ENCODE results near the gene ADSL.

Gene ADSL

GRCh38 chr22:40328546-40329456, 17.5 kb upstream of the ADSL start:
- Histone ChIP-seq H3K36me3 (ENCODE audit: insufficient read depth, low read length) (peaks cover 41% of the 10 kb centered on the region), H3K4me2 (ENCODE audit: insufficient read depth, low read length) (no peak overlapping the region), H3K9ac (ENCODE audit: low read depth, low read length) (no peak overlapping the region), H3K4me1 (ENCODE audit: insufficient read depth, low read length) (peaks cover 15% of the 10 kb centered on the region), H3K4me3 (ENCODE audit: low read depth in 1 of 2, low read length in 2 of 2) (no peak overlapping the region), H3K27me3 (ENCODE audit: insufficient read depth, low read length, poor library complexity) (no peaks in the 10 kb centered on the region), H4K20me1 (ENCODE audit: insufficient read depth, low read length) (no peaks in the 10 kb centered on the region), H3K9me3 (ENCODE audit: insufficient read depth, low read length, severe bottlenecking) (no peaks in the 10 kb centered on the region), H2AFZ (ENCODE audit: low read depth, low read length) (no peak overlapping the region), H3K27ac (ENCODE audit: low read length) (no peak overlapping the region), H3K79me2 (ENCODE audit: insufficient read depth, low read length) (no peaks in the 10 kb centered on the region)
- ATAC-seq (ENCODE audit: insufficient read depth, low read depth) (no peak), DNase-seq (no peak)
- TF ChIP-seq EZH2 (IDR thresholded peaks at IDR 0.05; ENCODE audit: borderline replicate concordance, low read depth, low read length, severe bottlenecking) = no peak
- no peak for TF ChIP-seq CTCF (IDR thresholded peaks at IDR 0.05; ENCODE audit: borderline replicate concordance, extremely low read depth, low read length, poor library complexity, severe bottlenecking)

- no peaks in the 10 kb centered on the region for H3K9me3 ChIP-seq (ENCODE audit: insufficient read depth, low read length, severe bottlenecking)
- DNase-seq (no peak), ATAC-seq (ENCODE audit: insufficient read depth, low read depth) (no peak)
- H3K4me3 ChIP-seq (ENCODE audit: low read depth in 1 of 2, low read length in 2 of 2) = no peak overlapping the region
- H2AFZ ChIP-seq (ENCODE audit: low read depth, low read length) = no peak overlapping the region
- H3K36me3 ChIP-seq (ENCODE audit: insufficient read depth, low read length) = peaks cover 35% of the 10 kb centered on the region
- peaks cover 22% of the 10 kb centered on the region for H3K4me1 ChIP-seq (ENCODE audit: insufficient read depth, low read length)
- no peak overlapping the region for H3K27ac ChIP-seq (ENCODE audit: low read length)
- no peak overlapping the region for H3K4me2 ChIP-seq (ENCODE audit: insufficient read depth, low read length)
- no peak overlapping the region for H3K9ac ChIP-seq (ENCODE audit: low read depth, low read length)
- no peaks in the 10 kb centered on the region for H3K27me3 ChIP-seq (ENCODE audit: insufficient read depth, low read length, poor library complexity)
- TF ChIP-seq CTCF (IDR thresholded peaks at IDR 0.05; ENCODE audit: borderline replicate concordance, extremely low read depth, low read length, poor library complexity, severe bottlenecking) (no peak), EZH2 (IDR thresholded peaks at IDR 0.05; ENCODE audit: borderline replicate concordance, low read depth, low read length, severe bottlenecking) (no peak)
- no peaks in the 10 kb centered on the region for H3K79me2 ChIP-seq (ENCODE audit: insufficient read depth, low read length)
- H4K20me1 ChIP-seq (ENCODE audit: insufficient read depth, low read length) = no peaks in the 10 kb centered on the region
These were observed 16.8 kb upstream of the ADSL start for GRCh38 chr22:40329466-40329865.

GRCh38 chr22:40330086-40330485, 16.2 kb upstream of the ADSL start:
- no peak for DNase-seq
- no peak overlapping the region for H3K4me2 ChIP-seq (ENCODE audit: insufficient read depth, low read length)
- no peaks in the 10 kb centered on the region for H3K9me3 ChIP-seq (ENCODE audit: insufficient read depth, low read length, severe bottlenecking)
- H4K20me1 ChIP-seq (ENCODE audit: insufficient read depth, low read length) = no peaks in the 10 kb centered on the region
- no peak overlapping the region for H2AFZ ChIP-seq (ENCODE audit: low read depth, low read length)
- no peak for TF ChIP-seq EZH2 (IDR thresholded peaks at IDR 0.05; ENCODE audit: borderline replicate concordance, low read depth, low read length, severe bottlenecking)
- no peak for TF ChIP-seq CTCF (IDR thresholded peaks at IDR 0.05; ENCODE audit: borderline replicate concordance, extremely low read depth, low read length, poor library complexity, severe bottlenecking)
- no peaks in the 10 kb centered on the region for H3K27me3 ChIP-seq (ENCODE audit: insufficient read depth, low read length, poor library complexity)
- H3K79me2 ChIP-seq (ENCODE audit: insufficient read depth, low read length) = no peaks in the 10 kb centered on the region
- ATAC-seq (ENCODE audit: insufficient read depth, low read depth) = no peak
- H3K4me1 ChIP-seq (ENCODE audit: insufficient read depth, low read length) = peaks cover 28% of the 10 kb centered on the region
- H3K27ac ChIP-seq (ENCODE audit: low read length) = no peak overlapping the region
- H3K36me3 ChIP-seq (ENCODE audit: insufficient read depth, low read length) = peaks cover 31% of the 10 kb centered on the region
- no peak overlapping the region for H3K4me3 ChIP-seq (ENCODE audit: low read depth in 1 of 2, low read length in 2 of 2)
- H3K9ac ChIP-seq (ENCODE audit: low read depth, low read length) = no peak overlapping the region

All from DND-41 (cell line).